GM18861 (cell line): Measurements from ENCODE around the gene ENKUR.
"Not testable (repeated sequence)": the region's sequence is repeated elsewhere in the genome, so short reads cannot be mapped to it uniquely, and the experiment has no call there.

Experiments used
- ATAC-seq: cut with Tn5 transposase; IDR thresholded peaks from one replicate; pipeline ENCODE4 v1.9.1; 2021; ENCODE audit not compliant: unreplicated experiment

Gene ENKUR

DNA sequence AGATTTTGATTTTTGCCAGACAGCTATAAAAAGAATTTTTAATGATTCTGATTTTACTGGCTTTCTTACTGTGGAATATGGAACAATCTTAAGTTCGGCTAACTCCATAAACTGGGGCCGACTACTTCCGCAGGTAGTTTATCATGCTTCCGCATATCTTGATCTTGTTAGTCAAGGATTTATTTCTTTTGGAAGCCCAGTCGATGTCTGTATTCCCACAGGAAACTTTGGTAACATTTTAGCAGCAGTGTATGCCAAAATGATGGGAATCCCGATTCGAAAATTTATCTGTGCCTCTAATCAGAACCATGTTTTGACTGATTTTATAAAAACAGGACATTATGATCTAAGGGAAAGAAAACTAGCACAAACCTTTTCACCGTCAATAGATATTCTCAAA is 8.6 kb upstream of the ENKUR start:
- no peak for ATAC-seq

DNA sequence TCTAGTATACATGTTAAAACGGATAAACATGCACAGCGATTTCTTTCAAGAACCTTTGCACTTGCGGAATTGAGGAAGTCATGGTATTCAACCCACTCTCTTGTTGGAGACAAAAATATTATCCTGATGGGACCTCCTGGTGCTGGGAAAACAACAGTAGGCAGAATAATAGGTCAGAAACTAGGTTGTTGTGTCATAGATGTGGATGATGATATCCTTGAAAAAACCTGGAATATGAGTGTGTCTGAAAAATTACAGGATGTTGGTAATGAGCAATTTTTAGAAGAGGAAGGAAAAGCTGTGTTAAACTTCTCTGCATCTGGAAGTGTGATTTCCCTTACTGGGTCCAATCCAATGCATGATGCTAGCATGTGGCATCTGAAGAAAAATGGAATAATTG is 7.3 kb upstream of the ENKUR start:
- no peak for ATAC-seq

DNA sequence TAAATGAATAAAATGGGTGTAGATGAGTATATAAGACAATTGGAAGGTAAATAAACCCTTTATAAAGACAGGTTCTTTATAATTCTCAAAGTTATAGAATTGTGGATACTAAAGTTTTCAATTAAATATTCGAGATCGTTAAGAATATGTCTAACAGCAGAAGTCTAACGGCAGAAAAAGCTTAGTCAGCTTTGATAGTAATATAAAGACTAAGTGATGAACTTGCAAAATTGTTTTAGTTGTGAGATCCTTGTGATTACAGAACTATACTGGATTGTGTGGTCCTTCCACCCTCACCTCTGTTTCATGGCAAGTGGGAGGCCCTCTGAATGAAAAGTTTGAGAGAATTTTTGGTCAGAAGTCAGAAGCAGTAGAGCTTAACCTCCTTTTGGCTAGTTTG is 2.7 kb upstream of the ENKUR start:
- ATAC-seq: no peak

DNA sequence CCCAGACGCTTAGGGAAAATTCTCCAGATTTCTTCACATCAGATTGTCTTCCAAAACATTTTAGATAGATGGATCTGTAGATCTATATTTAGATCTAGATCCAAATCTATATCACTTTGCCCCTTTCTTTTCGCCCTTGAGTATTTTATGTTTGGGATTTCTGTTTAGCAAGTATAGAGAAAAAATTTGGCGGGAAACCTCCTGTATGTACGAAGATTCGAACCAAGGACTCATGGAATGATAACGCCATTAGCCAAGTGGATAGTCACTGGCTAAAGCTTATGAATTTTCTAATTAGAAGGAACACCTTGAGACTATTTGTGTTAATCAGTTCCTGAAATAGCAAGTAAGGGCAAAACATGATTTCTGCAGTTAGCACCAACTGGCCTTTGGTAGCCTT is 1.7 kb upstream of the ENKUR start:
- ATAC-seq: no peak

DNA sequence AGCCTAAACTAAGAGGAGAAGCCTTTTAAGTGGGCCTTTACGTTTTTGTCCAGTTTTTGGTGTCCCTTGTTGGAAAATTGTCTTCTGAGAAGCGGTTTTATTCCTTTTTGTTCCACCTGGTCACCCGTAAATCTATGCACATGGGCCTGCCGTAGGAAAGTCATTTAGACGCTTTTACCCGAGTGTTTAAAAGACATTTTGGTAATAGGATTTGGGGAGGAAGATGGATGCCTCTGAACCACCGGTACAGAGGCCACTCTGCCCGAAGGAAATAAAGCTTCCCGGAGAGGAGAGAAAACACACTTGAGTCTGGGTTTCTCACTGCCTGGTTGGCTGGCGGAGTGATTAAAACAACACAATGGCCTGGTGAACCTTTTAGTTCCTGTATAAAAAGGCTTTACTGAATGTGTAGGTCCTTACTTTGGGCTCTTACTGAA is 1.2 kb upstream of the ENKUR start:
- ATAC-seq: peak; percentile 2

DNA sequence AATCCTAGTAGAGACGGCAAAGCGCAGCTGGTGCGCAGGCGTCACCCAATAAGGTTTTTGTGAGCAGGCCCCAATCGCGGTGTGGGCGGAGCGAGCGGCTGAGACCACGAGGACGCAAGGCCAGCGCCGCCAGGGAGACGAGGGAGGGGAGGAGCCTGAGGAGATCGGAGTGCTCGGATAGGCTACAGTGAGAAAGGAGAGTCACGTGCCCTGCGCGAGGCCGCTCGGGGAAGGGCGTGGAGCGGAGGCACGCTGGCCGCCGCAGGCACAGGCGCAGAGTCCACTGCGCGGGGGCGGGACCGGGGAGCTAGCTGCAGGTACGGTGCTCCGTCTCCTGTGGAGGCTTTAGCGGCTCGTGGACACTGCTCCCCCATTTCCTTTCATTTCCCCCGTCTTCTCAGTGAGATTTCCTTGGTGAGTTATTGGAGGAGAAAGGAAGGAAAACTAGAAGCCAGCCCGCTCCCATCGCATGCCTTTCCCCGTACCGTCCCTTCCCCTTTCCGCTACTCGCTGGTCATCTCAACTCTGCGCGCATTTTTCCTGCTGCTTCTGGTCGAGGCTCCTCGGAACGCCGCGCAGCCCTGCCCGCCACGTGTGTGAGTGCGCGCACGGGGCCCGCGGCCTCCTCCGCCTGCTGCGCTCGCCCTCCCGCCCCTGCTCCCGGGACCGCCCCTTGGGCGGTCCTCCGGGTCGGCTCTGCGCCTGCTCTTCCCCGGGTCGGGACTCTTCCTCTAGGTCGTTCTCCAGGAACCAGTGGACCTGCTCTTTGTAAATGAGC is 607 bp upstream of the ENKUR start, which contains the start of gene THNSL1:
TSS of gene THNSL1 (plus strand) at position 237 of the 778 bp plus-strand sequence. CDS start 6,612 bp downstream, outside the sequence.
- peak; percentile 99 for ATAC-seq

DNA sequence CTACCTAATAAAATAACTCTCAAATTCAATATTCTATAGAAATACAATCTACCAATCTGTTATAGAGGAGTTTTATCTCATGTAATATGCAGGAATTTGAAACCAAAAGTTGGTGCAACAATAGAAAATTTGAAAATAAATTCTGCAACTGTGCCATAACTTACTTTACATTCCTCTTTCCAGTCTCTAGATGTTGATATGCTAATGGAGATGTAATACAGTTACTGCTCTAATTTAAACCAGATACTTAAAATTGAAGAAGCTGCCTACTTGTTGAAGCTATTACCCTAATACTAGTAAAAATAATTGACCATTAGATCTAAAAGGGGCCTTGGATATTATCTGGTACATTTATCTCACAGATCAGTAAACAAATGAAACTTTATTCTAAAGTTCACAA is 1.4 kb downstream of the ENKUR start:
- no peak for ATAC-seq

DNA sequence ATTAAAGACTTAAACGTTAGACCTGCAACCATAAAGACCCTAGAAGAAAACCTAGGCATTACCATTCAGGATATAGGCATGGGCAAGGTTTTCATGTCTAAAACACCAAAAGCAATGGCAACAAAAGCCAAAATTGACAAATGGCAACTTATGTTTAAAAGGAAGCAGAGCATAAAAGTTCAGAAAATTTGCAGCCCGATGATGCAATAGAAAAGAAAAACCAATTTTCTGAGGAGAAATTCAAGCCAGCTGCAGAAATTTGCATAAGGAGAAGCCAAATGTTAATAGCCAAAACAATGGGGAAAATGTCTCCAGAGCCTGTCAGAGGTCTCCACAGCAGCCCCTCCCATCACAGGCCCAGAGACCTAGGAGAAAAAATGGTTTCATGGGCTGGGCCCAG is 4.4 kb downstream of the ENKUR start:
- not testable (repeated sequence) for ATAC-seq

DNA sequence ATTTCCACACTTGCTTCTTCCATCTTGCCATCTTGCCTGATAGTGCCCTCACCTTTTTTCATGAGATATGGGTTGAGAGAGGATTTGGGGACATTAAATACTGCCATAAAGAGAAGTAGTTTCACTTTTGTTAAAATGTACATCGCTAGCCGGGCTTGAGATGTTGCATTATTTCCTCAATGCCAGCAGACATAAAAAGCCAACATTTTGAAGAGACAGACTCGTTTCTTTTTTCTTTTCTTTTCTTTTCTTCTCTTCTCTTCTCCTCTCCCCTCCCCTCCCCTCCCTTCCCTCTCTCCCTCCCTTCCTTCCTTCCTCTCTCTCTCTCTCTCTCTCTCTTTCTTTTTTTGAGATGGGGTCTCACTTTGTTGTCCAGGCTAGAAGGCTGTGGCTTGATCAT is 17.9 kb downstream of the ENKUR start:
- ATAC-seq: no peak

DNA sequence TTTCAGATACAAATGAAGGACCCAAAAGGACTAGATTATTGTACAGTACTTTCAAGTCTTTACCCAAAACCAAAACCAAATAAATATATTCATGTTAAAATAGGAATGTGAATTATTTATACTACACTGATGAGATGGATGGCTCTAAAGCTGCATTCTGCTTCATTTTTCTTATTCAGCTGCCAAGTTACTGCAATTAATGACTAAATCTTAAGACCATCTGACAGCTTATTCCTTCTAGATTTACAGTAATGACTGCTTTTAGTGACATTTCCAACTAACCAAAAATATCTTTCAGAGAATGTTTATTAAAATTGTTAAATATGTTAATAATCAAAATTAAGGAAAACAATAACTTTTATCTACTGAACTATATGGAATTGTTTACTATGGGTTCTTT is 20.9 kb downstream of the ENKUR start:
- ATAC-seq: no peak

DNA sequence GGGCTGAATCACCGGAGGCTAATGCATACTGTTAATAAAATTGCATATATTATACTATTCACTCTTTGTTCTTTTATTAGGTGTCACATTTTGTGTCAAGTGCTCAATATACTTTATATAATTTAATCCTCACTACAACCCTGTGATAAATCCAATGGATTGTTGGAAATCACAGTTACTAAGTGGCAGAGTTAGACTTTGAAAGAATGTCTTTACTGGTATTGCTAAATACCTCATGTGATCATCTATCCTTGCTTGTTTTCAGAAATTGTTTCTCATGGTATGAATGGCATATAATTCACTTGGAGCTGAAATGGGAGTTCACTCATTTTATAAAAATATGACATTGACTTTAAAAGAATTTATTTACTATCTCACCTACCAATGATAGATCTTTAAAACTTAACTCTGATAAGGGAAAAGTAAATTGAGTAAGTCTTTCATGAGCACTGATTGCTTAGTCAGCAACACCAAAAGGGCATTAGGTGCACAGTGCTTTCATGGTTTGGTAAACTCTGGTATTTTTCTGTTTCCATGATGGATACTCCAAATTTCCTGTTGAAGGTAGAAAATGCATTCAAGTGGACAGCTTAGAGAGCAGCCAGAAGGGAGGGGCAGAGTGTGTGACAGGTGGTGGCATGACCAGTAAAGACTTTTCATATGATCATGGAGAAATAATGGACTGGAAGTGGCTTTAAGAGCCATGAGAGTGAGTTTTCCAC is 22.6 kb downstream of the ENKUR start:
- ATAC-seq: no peak

DNA sequence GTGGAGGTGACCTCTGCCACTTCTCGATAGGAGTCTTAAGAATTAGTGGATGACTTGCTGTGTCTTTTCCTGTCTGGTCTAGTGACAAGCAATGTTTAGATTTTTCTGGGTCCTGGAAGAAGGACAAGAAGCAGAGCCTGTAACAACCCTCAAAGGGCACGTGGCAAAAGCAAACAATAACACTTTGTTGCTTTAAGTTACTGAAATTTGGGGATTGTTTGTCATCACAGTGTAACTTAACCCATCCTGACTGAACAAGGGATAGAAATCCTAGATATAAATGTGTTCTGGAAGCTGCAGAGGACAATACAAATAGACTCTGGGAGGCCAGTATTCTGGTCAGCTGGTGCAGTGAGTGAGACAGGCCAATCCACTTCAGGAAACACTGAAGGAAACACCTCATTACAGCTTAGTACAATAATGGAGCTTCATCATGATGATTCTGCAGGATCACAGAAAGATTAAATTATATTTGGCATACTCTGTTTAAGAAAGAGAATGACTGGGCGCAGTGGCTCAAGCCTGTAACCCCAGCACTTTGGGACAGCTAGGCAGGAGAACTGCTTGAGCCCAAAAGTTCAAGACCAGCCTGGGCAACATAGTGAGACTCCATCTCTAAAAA is 23.3 kb downstream of the ENKUR start:
- ATAC-seq: no peak

DNA sequence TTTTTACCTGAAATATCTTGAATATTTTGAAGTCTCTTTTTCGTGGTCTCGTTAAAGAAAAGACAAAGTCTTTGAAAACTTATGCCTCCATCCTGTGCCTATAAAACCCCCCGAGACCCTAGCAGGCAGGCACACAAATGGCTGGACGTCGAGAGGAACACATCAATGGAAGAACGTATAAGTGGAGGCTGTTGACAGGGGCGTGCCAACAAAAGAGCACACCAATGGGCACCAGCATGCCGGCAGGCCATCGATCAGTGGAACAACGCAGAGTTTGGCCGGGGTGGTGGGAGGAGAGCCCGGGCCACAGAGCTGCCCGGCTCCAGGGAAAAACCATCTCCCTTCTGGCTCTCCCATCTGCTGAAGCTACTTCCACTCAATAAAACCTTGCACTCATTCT is 24.7 kb downstream of the ENKUR start:
- no peak for ATAC-seq

DNA sequence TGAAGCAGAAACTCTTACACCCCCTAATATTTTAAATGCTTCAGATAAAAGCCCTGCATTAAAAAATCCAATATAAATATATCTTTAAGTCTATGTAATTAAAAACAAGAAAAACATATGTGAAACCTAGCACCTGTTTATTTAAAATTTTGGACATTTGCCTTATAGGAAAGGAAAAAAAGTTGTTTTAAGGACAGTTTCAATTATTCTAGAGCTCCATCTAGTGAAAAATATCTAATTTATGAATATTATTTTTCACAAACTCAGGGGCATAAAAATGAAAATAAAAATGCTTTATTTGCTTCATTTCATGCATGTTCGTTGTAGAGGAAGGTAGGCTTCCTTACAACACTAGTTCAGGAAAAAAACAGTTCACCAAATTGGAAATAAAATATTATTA is 26.1 kb downstream of the ENKUR start:
- ATAC-seq: no peak

DNA sequence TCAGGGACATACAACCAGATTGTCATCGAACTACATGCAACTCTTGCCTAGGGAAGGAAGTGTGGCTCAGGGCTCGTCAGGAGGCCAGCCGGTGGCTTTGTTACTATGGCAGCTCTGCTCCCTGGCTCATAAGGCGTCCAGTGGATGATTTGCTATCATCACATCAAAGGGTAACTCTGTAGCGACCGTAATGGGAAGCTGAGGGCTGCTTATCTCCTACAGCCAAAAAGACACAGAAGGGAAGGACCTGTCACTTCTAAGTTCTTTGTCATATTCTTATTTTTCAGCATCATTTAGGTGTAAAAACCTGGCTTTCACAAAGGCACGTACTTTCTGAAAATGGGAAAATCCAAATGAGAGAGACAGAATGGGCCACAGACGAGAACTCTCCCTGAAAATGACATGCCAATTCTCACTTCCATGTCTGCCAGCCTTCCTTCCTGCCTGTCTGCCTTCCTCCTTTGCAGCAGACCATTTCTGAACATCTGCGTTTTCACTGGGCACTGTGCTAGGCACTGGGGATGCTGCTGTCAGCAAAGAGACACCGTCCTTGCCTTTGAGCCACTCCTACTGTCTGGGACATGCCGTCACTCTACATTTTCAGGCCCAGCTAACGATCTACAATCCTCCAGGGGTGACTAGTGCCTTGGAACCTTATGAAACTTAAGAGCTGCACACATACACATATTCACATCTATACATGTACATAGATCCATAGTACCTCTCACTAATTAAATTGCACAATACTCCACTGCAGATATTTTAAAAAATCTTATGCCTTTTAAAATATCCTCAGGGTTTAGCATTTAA is 26.9 kb downstream of the ENKUR start:
- no peak for ATAC-seq

DNA sequence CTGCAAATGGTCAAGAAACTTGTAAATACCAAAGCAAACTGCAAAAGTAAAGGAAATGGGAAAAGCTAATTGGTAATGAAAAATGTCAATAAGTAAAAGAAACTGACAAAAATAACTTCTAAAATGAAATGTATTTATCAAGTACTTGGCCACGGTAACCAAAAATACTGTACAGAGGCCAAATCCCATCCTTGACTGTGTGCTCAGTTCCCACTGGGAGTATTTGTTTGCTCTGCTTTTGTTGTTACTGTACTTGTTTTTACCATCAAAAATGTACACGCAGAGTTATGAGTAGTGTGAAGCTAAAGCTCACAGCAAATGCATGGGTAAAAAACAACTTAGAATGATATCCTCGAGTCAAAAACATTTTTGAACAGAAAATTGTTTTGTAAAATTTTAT is 31.1 kb downstream of the ENKUR start:
- ATAC-seq: no peak

DNA sequence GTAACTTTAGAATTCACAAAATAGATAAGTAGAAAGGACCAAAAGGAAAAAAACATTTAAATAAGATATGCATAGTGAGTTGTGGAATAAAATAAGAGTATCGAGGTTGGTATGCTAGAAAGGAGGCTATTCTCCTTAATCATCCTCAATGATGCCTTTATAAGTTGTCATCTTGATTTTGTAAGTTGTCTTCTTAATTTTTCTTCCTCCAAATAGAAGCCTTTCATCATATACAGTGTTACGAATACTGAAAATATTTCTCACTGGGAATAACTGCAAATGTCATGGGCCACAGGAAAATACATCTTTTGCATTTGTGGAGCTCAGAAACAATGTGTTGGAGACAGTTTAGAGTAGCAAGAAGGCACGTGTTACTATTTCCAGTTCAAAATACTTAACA is 32.0 kb downstream of the ENKUR start:
- no peak for ATAC-seq

DNA sequence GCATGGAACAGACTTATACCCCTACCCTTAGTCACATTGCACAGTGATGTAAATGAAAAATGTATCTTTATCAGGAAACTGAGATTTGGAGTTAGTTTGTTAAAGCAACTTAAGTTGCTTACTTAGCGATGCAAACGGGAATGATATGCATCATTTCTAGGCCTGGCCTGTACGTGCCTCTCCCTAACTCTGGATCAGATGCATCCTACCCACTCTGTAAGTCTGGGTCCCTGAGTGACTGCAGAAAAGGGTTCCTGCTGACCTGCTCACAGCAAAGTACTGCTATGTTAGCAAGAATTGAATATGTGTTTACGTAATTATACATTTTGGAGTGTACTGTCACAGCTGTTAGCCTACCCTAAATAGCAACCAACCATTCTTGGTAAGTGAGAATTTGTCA is 32.8 kb downstream of the ENKUR start:
- no peak for ATAC-seq

DNA sequence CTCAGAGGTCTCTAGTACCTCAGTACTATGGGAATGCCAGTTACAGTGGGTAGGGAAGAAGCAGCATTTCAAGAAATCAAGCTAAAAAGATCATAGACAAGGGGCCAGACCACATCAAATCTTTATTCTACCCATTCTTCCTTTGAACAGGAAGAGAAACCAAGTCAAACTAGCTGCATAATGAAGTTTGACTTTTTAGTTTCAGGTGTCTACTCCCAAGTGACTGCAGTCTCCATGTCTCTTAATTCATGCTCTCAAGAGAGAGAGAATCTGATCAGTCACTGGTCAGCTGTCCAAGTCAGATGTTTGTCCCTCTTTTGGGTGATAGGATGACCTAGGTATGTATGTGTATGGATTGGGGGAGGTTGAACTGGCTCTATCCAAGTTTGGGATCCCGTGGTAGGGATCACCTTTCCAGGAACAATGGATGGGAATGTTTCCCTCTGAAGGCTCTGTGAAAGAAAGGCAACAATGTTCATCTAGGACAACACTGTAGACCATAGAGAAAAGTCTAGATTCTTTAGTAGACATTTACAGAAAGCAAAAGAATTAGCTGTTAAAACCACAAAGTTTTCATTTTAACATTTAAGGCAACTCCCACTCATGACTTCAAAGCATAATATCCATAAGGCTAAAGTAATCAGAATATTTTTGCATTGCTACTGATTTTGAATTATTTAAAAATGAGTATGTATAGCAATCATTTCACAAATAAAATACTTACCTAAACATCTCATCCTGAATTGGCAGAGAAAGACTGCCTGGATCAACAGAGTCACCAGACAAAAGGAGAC is 33.4 kb downstream of the ENKUR start:
- no peak for ATAC-seq

DNA sequence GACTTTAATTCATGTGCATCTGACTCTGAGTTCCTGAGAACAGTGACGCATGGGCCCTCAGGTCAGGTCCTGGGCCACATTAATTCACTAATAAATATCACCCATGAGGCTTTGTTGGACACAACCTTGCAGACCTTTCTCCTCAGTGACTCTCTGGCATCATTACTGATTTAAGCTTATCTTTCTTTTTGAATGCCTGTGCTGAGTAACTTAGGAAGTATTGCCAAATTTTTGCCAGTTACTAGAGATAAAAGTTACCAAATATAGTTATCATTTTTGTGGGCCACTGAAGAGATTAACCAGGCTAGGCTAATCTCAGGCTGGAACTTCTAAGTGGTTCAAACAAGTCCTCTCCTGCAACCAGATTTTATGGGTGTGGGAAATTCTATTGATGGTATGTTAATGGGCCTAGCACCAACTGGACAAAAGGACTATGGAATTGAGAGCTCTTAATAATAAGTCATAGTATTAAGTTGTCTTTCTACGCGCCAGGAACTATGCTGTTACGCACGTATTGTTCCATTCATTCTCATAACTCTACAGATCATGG is 34.7 kb downstream of the ENKUR start:
- ATAC-seq: no peak
